Stimulated activated CD4-positive, alpha-beta T cell treated with anti-CD3 and anti-CD28 coated beads, Interleukin-2, amount 100 ng/mL, for 24 hours (primary cell): Measurements from ENCODE around the gene ENOX1.

ENCODE experiments used
- DNase-seq, 2 donors: peaks; one replicate each; pipeline ENCODE4 v3.0.0-alpha.2; 2020

The ENOX1 gene

DNA sequence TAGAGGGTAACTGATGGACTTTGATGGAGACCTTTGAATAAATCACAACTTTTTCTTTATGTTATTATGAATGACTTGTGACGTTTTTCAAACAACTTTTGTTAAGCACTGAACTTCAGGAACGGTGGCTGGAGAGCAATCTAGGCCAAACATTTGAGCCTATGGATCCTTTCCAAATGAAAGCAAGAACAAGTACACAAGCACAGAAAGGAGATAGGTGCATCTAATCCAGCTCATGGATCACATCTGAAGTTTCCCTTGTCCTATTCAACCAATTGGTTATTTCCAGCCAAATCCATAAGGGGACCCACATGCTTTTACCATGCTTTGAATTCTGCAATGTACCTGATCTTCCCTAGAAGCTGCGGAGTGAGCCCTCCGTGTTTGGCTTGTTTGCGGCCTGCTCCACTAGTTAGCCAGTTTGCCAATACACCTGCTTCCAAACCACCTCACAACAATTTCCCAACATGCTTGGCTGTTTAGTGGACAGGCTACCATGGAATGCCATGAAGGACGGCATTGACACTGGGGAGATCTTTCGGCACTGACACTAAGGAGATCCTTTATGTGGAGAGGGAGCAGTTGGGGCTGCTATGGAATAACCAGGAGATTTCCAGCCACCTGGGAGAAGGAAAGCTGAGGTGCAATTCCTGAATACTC, 447.5 kb downstream of the ENOX1 start:
- DNase-seq, result no peak

DNA sequence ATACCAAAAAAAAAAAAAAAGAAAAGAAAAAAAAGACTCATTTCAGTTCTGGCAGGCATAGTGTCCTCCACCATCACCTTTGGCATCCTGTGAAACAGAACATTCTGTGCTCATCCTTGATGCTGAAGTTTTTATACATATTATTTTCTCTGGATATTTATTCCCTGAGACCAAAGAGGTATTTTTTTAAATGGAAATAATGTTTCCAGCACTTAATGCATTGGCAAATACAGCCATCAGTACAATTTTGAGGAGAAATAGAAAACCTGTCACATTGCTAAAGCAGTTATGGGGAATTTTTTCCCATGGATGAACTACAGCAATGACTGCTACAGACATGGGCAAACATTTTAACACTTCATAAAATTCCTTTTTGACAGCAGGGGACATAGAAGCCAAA, 451.0 kb downstream of the ENOX1 start:
- no peak for DNase-seq

DNA sequence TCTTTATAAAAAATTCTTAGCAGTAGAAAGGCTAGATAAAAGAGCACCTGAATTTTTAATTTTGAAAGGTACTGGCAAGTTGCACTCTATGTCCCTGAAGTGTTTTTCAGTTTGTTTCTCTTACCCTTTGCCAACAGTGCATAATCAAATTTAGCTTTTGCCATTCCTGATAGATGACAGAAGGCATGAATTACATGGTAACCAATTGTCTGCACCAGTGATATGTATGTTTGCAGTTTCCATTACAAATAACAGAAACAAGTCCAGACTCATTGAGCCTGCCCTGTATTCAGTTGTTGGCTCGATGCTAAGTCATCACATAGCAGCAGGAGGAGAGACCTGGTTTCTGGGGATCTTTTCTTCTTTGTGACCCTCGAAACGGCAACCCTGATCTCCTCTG, 453.6 kb downstream of the ENOX1 start:
- no peak for DNase-seq

DNA sequence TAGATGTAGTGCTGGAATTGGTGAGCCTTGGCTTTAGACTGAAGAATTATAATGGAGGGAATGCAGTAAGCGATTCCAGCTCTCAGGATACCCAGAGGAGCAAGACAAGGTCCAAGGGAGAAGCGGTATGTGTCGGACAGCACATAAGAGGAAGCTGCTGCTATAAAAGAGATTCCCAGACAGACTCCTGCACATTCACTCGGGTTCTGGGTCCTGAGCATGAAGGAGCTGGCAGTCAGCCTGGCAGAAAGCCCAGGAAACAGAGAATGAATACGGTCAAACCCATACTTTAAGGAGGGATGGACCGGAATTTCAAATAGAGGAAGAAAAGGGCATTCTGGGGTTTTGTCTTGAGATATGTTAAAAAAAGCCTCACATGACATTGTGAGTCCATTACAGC, 455.1 kb downstream of the ENOX1 start:
- no peak for DNase-seq

- DNase-seq, result no peak
Measured at GRCh38 chr13:43329702-43330101, 457.1 kb downstream of the ENOX1 start.

DNA sequence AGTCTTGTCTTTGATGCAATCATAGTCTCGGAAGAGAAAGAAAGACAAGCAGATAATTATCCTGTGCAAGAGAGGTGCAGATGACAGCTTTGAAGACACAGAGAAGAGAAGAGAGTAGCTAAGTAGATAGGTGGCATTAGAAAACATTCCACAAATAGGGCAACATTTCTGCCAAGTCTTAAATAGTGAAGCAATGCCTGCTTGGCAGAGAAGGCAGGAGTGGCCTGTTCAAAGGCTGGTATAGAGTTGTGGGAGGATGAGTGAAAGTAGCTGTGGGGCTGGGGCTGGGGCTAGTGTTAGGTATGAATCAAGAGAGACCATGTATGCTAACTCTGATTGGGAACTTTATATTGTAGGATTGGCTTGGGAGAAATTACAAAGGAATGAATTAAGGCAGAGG, 457.9 kb downstream of the ENOX1 start:
- no peak for DNase-seq

GRCh38 chr13:43326100-43326499, 460.7 kb downstream of the ENOX1 start:
- DNase-seq, result no peak

DNA sequence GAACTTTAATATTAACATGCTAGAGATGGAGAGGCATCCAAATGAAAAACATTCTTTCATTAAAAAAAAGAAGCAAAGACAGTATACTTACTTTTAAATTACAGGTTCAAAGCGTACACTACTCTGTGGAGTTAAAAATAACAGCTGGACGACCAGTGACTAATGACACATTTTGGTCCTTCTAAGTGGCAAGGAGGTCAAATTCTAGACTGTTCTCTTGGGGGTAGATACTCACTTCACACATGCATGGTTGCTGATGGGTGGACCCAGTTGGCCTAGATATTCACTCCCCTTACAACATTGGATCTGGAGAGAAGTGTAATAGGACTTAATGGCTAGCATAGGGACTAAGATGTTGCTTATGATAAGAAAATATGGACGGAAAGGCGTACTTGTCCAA, 461.1 kb downstream of the ENOX1 start:
- no peak for DNase-seq

GRCh38 chr13:43324129-43324528, 462.6 kb downstream of the ENOX1 start:
- no peak for DNase-seq

DNA sequence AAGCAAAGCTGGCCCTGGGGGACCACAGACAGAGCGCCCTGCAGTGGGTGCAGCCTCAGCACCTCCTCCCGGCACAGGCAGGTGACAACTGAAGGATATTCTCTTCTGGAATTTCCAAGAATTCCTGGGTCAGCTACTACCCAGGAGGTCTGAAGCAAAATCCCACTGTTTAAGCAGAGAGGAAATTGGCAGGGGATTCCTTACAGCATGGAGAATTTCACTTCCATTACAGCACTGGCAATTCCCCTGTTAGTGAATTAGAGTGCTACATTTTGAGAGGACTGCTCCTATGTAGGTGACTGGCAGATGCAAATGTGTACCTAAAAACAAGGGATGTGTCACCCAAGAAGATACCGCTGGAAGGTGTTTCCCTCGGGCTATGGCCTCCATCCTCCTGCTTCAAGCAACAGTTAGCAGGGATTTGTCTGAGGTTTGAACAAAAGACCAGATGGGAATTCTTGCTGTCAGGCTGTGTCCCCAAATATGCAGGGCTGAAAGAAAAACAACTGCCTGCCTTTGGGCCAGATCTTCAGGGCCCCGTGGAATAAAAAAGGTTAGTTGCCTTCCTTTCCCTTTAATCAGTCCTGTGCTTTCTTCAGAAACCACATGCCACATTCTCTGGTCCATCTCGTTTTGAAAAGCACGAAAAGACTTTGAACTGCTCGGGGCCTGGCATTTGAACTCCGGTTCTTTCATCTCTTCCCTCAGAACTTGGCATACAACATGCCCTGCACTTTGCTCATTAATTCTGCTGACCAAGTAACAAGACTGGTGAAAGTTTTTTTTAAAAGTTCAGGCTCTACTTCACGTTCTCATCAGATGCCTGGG, 466.9 kb downstream of the ENOX1 start:
- no peak for DNase-seq

DNA sequence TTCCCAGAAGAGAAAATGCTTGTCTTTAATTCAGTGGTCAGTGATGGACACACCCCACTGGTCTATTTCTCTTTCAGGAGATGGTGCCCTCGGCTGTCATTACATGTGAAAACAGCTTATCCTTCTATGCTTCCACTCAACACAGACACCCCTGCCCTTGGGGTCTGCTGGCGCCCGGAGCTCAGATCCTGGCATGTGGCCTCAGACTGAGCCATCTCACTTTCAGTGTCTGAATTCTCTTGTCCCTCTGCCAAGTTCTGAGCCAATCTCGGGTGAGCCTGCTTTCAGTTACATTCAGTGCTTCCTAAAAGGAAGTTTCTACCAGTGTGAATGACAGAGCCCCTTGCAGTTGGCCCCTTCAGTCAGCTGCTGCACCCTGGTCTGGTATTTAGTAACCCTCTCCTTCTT, 469.8 kb downstream of the ENOX1 start:
- no peak for DNase-seq

DNA sequence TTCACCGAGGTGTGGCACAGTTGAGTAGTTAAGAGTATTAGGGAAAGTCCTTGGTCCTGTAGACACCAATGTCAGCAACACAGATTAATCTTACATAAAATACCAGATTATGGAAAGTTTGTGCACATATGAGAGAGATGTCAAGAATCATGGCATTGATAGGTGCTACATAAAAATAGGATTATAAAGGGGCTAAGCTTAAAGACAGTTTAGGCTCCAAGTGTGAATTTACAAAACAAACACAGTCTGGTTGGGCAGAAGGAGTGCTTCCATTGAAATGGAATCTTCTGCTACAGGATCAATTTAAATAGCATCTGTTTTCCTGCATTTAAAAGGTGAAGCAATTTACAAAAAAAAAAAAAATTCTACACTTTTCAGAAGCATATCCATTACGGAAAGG, 470.5 kb downstream of the ENOX1 start:
- no peak for DNase-seq

- DNase-seq, result no peak
Measured at GRCh38 chr13:43315522-43315921, 471.2 kb downstream of the ENOX1 start.

GRCh38 chr13:43309311-43309710, 477.5 kb downstream of the ENOX1 start:
- no peak for DNase-seq

- DNase-seq, result no peak
Measured at GRCh38 chr13:43307921-43308433, 478.8 kb downstream of the ENOX1 start.

GRCh38 chr13:43307221-43307920, 479.4 kb downstream of the ENOX1 start:
- no peak for DNase-seq

DNA sequence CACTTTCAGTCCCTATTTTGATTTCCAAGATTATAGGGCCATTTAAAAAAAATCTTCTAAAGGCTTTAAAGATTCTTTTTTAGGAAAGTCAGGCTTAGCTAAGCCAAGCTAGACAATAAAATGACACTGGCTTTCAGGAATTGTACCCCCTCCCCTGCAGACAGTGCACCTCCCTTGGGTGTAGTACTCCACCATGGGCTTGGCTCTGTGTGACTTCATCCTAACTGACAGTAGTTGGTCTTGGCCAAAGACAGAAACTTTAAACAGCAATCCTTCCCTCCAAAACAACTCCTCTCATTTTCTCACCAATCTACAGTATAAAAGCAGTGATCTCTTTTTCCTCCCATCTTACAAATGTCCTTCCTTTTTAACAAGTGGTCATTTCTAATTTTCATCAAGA, 480.4 kb downstream of the ENOX1 start:
- no peak for DNase-seq

DNA sequence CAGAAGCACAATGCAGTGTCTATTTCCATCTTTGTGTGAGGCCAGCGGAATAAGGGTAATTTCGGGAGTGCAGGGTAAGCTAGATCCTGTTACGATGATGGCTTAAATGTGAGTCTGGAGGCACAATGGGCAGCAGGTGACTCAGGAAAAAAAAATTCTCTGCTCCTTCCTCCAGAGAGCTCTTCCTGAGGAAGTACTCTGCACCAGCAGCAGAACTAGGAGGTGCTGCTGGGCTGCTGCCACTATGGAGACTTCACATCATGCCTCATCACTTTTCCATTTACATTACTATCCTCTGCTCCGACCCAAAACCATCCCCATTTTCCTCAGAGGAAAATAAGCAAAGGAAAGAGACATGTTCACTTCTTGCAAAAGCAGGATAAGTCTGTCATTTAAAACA, 481.4 kb downstream of the ENOX1 start:
- no peak for DNase-seq

GRCh38 chr13:43304945-43305344, 481.8 kb downstream of the ENOX1 start:
- DNase-seq, result no peak

DNA sequence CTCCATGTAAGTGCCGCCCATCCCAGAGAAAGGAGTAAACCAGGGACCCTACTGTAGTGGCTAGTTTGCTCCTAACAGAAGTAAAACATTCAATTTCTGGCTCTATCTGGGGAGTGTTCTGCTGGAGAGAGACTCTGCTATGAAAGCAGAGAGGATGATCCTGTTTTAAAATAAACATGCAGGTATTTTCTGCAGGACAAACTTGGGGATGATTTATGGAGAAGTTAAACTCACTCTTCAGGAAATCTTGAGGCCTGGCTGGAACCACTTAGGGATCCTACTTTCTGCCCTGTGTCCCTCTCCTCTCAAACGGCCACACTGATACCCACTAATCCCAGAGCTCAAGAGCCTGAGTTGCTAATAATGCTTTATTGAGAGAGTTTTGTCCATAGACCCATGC, 482.3 kb downstream of the ENOX1 start:
- DNase-seq, result no peak

DNA sequence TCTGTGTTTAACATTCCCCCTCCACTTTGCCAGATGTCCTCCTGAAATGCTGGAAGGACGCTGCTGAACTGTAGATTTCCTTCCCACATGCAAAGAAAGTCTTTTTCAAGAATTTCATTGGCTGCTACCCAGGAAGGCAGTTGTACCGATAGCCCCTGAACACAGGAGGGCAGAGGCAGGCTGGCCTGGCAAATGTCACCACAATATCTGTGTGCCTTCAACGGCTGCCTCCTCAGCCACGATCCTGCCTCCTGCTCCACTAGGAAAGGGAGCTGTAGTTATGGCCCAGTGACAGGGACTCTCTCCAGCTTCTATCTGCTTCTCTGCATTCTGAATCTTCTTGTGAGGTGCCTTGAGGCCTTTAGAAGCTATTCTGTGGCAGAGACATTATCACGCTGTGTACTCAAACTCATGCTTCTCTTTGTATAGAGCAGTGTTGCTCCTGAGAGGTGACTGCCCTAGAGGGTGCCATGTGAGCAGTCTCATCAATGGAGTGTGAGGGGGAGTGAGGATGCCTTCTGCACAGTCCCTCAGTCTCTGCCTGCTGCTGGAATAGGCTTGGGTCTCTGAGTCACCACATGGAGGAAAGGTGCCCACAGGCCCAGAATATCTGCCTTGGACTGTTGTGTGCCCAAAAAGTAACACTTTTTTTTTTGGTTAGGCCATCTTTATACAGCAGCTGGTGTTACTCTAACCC, 483.6 kb downstream of the ENOX1 start:
- DNase-seq, result peak in 1 of 2 donors; percentile 2

DNA sequence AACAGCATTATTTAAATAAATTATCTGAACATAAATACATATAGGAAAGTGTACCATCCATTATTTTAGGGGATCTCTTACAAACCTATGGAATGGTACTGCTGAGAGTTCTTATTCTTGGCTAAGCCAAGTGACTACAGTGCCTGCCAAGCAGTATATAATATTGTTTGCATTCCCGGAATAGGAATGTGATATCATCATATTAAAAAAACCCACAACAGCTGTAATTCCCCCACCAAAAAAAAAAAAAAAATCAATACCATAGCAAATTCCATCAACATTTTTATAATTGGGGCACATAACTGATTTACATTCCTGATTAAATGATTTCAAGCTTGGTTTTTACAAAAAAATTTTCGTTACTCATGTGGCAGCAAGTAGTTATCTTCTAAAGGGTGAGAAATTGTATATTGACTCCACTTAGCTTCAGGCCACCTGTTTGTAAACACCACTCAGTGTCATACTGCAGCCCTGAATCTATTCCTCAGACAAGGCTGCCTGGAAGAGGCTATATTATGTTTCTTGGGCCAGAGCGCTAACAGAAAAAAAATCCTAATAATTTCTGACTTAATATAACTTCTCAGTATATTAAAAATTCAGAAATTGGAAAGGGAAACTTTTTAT, 485.3 kb downstream of the ENOX1 start:
- no peak for DNase-seq

- DNase-seq, result no peak
Measured at GRCh38 chr13:43300865-43301264, 485.9 kb downstream of the ENOX1 start.
